Measurements from ENCODE around the gene TMSB4X.
"Not testable (repeated sequence)": the region's sequence is repeated elsewhere in the genome, so short reads cannot be mapped to it uniquely, and the experiment has no call there.

DNA sequence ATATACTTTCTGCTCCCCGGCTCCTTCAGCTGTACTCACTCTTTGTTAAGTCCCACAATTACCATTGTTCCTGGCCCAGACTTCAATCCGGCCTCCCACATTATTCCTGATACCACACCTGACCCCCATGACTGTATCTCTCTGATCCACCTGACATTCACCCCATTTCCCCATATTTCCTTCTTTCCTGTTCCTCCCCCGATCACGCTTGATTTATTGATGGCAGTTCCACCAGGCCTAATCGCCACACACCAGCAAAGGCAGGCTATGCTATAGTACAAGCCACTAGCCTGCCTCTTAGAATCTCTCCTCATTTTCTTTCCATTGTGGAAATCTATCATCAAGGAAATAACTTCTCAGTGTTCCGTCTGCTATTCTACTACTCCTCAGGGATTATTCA, 31.3 kb upstream of the TMSB4X start:
- not testable (repeated sequence) for TF ChIP-seq POLR2A (IDR thresholded peaks at IDR 0.05)
- TF ChIP-seq, protein P1, sequence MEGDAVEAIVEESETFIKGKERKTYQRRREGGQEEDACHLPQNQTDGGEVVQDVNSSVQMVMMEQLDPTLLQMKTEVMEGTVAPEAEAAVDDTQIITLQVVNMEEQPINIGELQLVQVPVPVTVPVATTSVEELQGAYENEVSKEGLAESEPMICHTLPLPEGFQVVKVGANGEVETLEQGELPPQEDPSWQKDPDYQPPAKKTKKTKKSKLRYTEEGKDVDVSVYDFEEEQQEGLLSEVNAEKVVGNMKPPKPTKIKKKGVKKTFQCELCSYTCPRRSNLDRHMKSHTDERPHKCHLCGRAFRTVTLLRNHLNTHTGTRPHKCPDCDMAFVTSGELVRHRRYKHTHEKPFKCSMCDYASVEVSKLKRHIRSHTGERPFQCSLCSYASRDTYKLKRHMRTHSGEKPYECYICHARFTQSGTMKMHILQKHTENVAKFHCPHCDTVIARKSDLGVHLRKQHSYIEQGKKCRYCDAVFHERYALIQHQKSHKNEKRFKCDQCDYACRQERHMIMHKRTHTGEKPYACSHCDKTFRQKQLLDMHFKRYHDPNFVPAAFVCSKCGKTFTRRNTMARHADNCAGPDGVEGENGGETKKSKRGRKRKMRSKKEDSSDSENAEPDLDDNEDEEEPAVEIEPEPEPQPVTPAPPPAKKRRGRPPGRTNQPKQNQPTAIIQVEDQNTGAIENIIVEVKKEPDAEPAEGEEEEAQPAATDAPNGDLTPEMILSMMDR (IDR thresholded peaks at IDR 0.05) = not testable (repeated sequence)
